Hepatocyte (in vitro differentiated cells): Measurements from ENCODE around the gene C16orf89. TPM values are rescaled to one million over a fixed set of nuclear protein-coding genes. Genes with fewer than 3 reads are reported as not detected.

ENCODE experiments used
- DNase-seq: peaks from one replicate; pipeline ENCODE4 v3.0.0-alpha.2; 2016; ENCODE audit warnings: low spot score
- H2AFZ ChIP-seq: fragments of 200-600 bp; sonication (generic); 2 replicates; pipeline ENCODE4 v1.6.0; 2016; ENCODE audit warnings: antibody characterized with exemption, mild to moderate bottlenecking
- H3K27ac ChIP-seq: fragments of 200-600 bp; sonication (generic); 2 replicates; pipeline ENCODE4 v1.5.1; 2016; ENCODE audit warnings: mild to moderate bottlenecking
- H3K27me3 ChIP-seq: fragments of 200-600 bp; sonication (generic); 2 replicates; pipeline ENCODE4 v1.6.1; 2016
- H3K36me3 ChIP-seq: fragments of 200-600 bp; sonication (generic); replicated peaks from 2 replicates; pipeline ENCODE4 v1.5.1; 2016; ENCODE audit warnings: low read depth; ENCODE audit not compliant: insufficient read depth
- H3K4me1 ChIP-seq: fragments of 200-600 bp; sonication (generic); 2 replicates; pipeline ENCODE4 v1.5.1; 2016; ENCODE audit warnings: mild to moderate bottlenecking, moderate library complexity; ENCODE audit not compliant: insufficient read depth
- H3K4me2 ChIP-seq: fragments of 200-600 bp; sonication (generic); 2 replicates; pipeline ENCODE4 v1.6.0; 2016
- H3K4me3 ChIP-seq: fragments of 200-600 bp; sonication (generic); 2 replicates; pipeline ENCODE4 v1.5.1; 2016; ENCODE audit warnings: mild to moderate bottlenecking
- H3K79me2 ChIP-seq: fragments of 200-600 bp; sonication (generic); 2 replicates; pipeline ENCODE4 v1.6.0; 2017; ENCODE audit warnings: mild to moderate bottlenecking
- H3K9me2 ChIP-seq: fragments of 200-600 bp; sonication (generic); replicated peaks from 2 replicates; pipeline ENCODE4 v1.6.0; 2017; ENCODE audit warnings: mild to moderate bottlenecking; ENCODE audit not compliant: insufficient read depth
- H3K9me3 ChIP-seq: fragments of 200-600 bp; sonication (generic); 2 replicates; pipeline ENCODE4 v1.5.1; 2016; ENCODE audit warnings: low read depth, mild to moderate bottlenecking
- H4K20me1 ChIP-seq: fragments of 200-600 bp; sonication (generic); 2 replicates; pipeline ENCODE4 v1.6.0; 2016; ENCODE audit warnings: mild to moderate bottlenecking; ENCODE audit not compliant: insufficient read depth, poor library complexity, severe bottlenecking
- EZH2 ChIP-seq: fragments of 200-600 bp; sonication (generic); IDR thresholded peaks from 2 replicates; pipeline ENCODE4 v1.6.1; 2016; ENCODE audit warnings: antibody characterized with exemption, mild to moderate bottlenecking, borderline replicate concordance
- EZH2phosphoT487 ChIP-seq: fragments of 200-600 bp; sonication (generic); IDR thresholded peaks from one replicate; pipeline ENCODE4 v1.6.1; 2018; ENCODE audit warnings: antibody characterized with exemption, mild to moderate bottlenecking, low read depth, moderate library complexity; ENCODE audit not compliant: unreplicated experiment, severe bottlenecking
- WGBS: methylation state at CpG from one replicate; pipeline ENCODE4 v1.1.6; 2016; ENCODE audit warnings: low lambda C conversion rate; ENCODE audit errors: missing lambda C conversion rate; 5-methylcytosine and 5-hydroxymethylcytosine counted together
- polyA plus RNA-seq: library from polyadenylated mRNA; unstranded; fragments of >200 nt; fragmentation: Nextera tagmentation; extraction: Ambion mirVana; gene quantifications from 2 replicates; pipeline ENCODE4 v1.2.1, GENCODE V29; 2016
- total RNA-seq: library from RNA; depleted of rRNA; stranded (reverse); fragments of >200 nt; gene quantifications from 2 replicates; pipeline ENCODE4 v1.2.3, GENCODE V29; 2014
- TF ChIP-seq, protein P1 (sequence below): fragments of 200-600 bp; sonication (generic); IDR thresholded peaks from 2 replicates; pipeline ENCODE4 v1.5.1; 2016; ENCODE audit warnings: antibody characterized with exemption, mild to moderate bottlenecking; ENCODE audit not compliant: poor library complexity

The C16orf89 gene
- total and polyA plus RNA-seq, 2 experiments from 2014 or later: 1.1 to 3.8 TPM

DNA sequence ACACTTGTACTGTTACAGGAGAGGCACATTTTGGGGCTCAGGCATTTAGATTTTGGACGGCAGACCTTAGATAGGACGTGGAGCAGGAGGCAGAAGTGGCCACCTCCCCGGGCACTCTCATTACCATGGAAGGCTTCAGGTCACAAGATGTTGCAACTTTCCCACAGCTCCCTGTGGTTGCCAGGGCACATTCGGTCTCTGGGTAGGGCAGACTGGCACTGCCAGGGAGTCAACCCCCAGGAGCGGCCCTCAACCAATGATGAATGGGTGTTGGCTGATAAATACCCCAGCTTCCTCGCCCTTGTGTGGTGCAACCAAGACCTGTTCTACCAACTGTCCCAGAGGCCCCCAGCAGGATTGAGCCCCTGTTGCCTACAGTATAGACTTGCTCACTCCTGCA lies 43.2 kb downstream of the C16orf89 start:
- H3K79me2 ChIP-seq: no peaks in the 10 kb centered on the region
- no peaks in the 10 kb centered on the region for H3K9me2 ChIP-seq
- no peaks in the 10 kb centered on the region for H4K20me1 ChIP-seq
- H3K4me3 ChIP-seq: no peak overlapping the region
- no peak overlapping the region for H3K4me2 ChIP-seq
- no peaks in the 10 kb centered on the region for H3K27me3 ChIP-seq
- no peaks in the 10 kb centered on the region for H3K4me1 ChIP-seq
- no peak overlapping the region for H3K27ac ChIP-seq
- no peak overlapping the region for H2AFZ ChIP-seq
- 98% methylated on average over 6 of the region's 6 CpGs for WGBS
- no peak for TF ChIP-seq EZH2
- no peak for TF ChIP-seq EZH2phosphoT487
- TF ChIP-seq, protein P1, sequence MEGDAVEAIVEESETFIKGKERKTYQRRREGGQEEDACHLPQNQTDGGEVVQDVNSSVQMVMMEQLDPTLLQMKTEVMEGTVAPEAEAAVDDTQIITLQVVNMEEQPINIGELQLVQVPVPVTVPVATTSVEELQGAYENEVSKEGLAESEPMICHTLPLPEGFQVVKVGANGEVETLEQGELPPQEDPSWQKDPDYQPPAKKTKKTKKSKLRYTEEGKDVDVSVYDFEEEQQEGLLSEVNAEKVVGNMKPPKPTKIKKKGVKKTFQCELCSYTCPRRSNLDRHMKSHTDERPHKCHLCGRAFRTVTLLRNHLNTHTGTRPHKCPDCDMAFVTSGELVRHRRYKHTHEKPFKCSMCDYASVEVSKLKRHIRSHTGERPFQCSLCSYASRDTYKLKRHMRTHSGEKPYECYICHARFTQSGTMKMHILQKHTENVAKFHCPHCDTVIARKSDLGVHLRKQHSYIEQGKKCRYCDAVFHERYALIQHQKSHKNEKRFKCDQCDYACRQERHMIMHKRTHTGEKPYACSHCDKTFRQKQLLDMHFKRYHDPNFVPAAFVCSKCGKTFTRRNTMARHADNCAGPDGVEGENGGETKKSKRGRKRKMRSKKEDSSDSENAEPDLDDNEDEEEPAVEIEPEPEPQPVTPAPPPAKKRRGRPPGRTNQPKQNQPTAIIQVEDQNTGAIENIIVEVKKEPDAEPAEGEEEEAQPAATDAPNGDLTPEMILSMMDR: no peak
- H3K9me3 ChIP-seq: no peaks in the 10 kb centered on the region
- no peak for DNase-seq
- H3K36me3 ChIP-seq: no peaks in the 10 kb centered on the region

DNA sequence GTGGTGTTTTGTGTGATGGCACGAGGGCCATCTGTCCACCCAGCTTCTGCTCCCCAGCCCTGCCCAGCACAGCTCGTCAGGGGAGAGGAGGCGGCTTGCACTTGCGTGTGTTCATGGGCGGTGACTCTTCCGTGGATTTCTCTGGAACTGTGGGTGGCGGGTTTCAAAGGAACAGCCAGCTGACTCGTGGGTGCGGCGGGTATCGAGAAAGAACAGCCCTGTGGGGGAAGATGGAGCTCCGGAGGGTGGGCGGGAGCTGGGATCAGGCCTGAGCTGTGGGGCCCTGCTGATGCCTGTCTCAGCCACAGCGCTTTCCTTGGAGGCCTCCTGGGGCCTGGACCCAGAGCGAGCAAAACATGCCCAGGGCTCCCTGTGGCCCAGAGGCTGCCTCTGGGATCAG lies 45.2 kb downstream of the C16orf89 start:
- Histone ChIP-seq H3K4me1 (no peaks in the 10 kb centered on the region), H3K4me2 (no peak overlapping the region), H4K20me1 (no peaks in the 10 kb centered on the region), H2AFZ (no peak overlapping the region), H3K9me3 (no peaks in the 10 kb centered on the region), H3K4me3 (no peak overlapping the region), H3K36me3 (no peaks in the 10 kb centered on the region), H3K79me2 (no peaks in the 10 kb centered on the region), H3K27me3 (no peaks in the 10 kb centered on the region), H3K9me2 (no peaks in the 10 kb centered on the region), H3K27ac (no peak overlapping the region)
- DNase-seq: no peak
- TF ChIP-seq EZH2: no peak
- TF ChIP-seq, protein P1: no peak
- TF ChIP-seq EZH2phosphoT487: no peak
- 84% methylated on average over 11 of the region's 15 CpGs for WGBS

DNA sequence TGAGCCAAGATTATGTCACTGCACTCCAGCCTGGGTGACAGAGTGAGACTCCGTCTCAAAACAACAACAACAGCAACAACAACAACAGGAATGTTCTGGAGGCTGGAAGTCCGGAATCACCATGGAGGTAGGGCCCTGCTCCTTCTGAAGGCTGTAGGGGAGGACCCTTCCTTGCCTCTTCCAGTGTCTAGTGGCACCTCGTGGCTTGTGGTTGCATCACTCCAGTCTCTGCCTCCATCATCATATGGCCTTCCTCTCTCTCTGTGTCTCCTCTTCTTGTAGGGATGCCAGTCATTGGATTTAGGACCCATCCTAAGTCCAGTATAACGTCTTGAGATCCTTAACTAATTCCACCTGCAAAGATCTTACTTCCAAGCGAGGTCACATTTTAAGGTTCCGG lies 46.0 kb downstream of the C16orf89 start:
- Histone ChIP-seq H3K4me1 (no peaks in the 10 kb centered on the region), H3K27ac (no peak overlapping the region), H3K79me2 (no peaks in the 10 kb centered on the region), H4K20me1 (no peaks in the 10 kb centered on the region), H2AFZ (no peak overlapping the region), H3K4me2 (no peak overlapping the region), H3K27me3 (no peaks in the 10 kb centered on the region), H3K4me3 (no peak overlapping the region), H3K36me3 (no peaks in the 10 kb centered on the region), H3K9me3 (no peaks in the 10 kb centered on the region), H3K9me2 (no peaks in the 10 kb centered on the region)
- no peak for DNase-seq
- no peak for TF ChIP-seq EZH2
- TF ChIP-seq, protein P1: no peak
- no peak for TF ChIP-seq EZH2phosphoT487
- 89% methylated on average over 5 of the region's 6 CpGs for WGBS

DNA sequence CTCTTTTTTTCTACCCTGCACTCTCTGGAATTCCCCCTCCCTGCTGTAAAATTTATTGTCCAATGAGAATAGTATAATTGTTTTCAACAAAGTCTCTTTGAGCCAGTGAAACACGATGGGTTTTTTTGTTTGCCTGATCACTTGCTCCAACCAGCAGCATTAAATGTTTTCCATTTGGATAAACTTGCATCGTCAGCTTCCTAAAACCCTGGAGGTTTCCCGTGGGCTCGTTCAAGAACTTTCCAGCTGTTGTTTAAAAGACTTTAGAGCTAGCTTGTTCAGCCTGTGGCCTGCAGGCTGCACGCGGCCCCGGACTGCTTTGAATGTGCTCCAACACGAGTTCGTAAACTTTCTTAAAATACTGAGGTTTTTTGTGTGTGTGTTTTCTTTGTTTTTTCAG lies 47.0 kb downstream of the C16orf89 start:
- no peaks in the 10 kb centered on the region for H3K9me3 ChIP-seq
- H3K27me3 ChIP-seq: no peaks in the 10 kb centered on the region
- H3K4me2 ChIP-seq: no peak overlapping the region
- WGBS: 57% methylated on average over 9 of the region's 9 CpGs
- TF ChIP-seq, protein P1: no peak
- TF ChIP-seq EZH2 (no peak), EZH2phosphoT487 (no peak)
- no peaks in the 10 kb centered on the region for H3K9me2 ChIP-seq
- DNase-seq: no peak
- H4K20me1 ChIP-seq: no peaks in the 10 kb centered on the region
- no peaks in the 10 kb centered on the region for H3K4me1 ChIP-seq
- no peak overlapping the region for H3K4me3 ChIP-seq
- no peaks in the 10 kb centered on the region for H3K79me2 ChIP-seq
- H3K36me3 ChIP-seq: no peaks in the 10 kb centered on the region
- H2AFZ ChIP-seq: no peak overlapping the region
- no peak overlapping the region for H3K27ac ChIP-seq
